ENCODE data around the gene SGCE.

The SGCE gene

GRCh38 chr7:94565247-94565894, 90.6 kb downstream of the SGCE start:
- DNase-seq (ENCODE audit: low read depth), result no peak

GRCh38 chr7:94562525-94562924, 93.4 kb downstream of the SGCE start:
- DNase-seq (ENCODE audit: low read depth), result no peak

- DNase-seq (ENCODE audit: low read depth), result no peak
Measured at GRCh38 chr7:94561841-94562514, 94.0 kb downstream of the SGCE start.

DNA sequence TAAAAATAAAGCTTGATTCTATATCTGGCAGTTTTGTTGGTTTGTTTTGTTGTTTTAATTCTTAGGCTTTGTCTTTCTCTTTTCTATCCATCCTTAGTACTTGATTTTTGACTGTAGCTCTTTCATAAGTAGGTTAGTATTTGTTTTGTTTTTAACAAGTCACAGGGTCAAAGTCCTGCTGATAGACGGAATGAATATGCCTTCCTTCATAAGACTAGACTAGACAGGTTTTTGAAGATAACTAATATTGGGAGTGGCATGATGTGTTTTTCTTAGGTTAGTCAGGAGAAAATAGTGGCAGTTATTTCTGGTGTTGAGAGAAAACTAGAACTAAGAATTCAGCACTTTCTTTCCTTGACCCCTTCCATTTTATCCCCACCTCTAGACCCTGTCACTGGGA, 96.0 kb downstream of the SGCE start:
- DNase-seq (ENCODE audit: low read depth), result no peak

GRCh38 chr7:94557215-94557614, 98.7 kb downstream of the SGCE start:
- no peak for DNase-seq (ENCODE audit: low read depth)

- no peak for DNase-seq (ENCODE audit: low read depth)
Measured at GRCh38 chr7:94556028-94556427, 99.9 kb downstream of the SGCE start.

DNA sequence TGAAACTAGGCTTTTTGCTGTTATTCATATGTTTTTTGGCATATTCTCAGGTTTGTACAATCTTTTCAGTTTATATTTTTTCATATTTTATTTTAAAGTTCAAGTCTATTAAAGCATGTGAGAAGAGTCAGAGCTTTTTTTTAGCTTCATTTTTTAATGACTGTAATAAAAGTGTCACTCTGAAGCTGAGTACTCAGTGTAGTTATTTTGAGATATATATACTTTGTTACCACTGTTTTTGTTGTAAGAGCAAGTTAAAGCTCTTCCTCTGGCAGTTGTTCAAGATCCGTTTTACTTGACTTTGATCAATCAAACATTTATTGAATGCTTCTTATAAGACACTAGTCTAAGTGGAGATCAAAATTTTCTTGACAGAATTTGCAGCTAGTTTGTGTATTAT, 108.8 kb downstream of the SGCE start:
- no peak for DNase-seq (ENCODE audit: low read depth)

- no peak for DNase-seq (ENCODE audit: low read depth)
Measured at GRCh38 chr7:94540428-94540827, 115.5 kb downstream of the SGCE start.
